H9 (cell line): ENCODE measurements around the gene MTO1. TPM values are rescaled to one million over a fixed set of nuclear protein-coding genes. Genes with fewer than 3 reads are reported as not detected.

Source experiments
- DNase-seq: peaks from one replicate; pipeline ENCODE4 v3.0.0-alpha.2; 2017
- H2AFZ ChIP-seq: one replicate; pipeline ENCODE4 v1.6.1; 2013; ENCODE audit warnings: mild to moderate bottlenecking, low read length, control low read depth, moderate library complexity
- H2AK5ac ChIP-seq: 2 replicates; pipeline ENCODE4 v1.6.1; 2013; ENCODE audit warnings: low read length, control low read depth, mixed read lengths; ENCODE audit not compliant: insufficient read length
- H2BK120ac ChIP-seq: one replicate; pipeline ENCODE4 v1.6.1; 2013; ENCODE audit warnings: low read depth, mild to moderate bottlenecking, low read length, control low read depth, inconsistent platforms; ENCODE audit not compliant: poor library complexity, severe bottlenecking
- H2BK12ac ChIP-seq: 2 replicates; pipeline ENCODE4 v1.6.1; 2013; ENCODE audit warnings: low read length, control low read depth, mixed read lengths, low read depth; ENCODE audit not compliant: insufficient read length
- H2BK15ac ChIP-seq: 2 replicates; pipeline ENCODE4 v1.6.1; 2013; ENCODE audit warnings: low read depth, low read length, control low read depth
- H2BK20ac ChIP-seq: one replicate; pipeline ENCODE4 v1.6.1; 2013; ENCODE audit warnings: low read depth, mild to moderate bottlenecking, low read length, control low read depth, inconsistent platforms; ENCODE audit not compliant: poor library complexity, severe bottlenecking
- H2BK5ac ChIP-seq: 2 replicates; pipeline ENCODE4 v1.6.1; 2013; ENCODE audit warnings: low read length, control low read depth, mixed read lengths; ENCODE audit not compliant: insufficient read length
- H3K14ac ChIP-seq: 2 replicates; pipeline ENCODE4 v1.6.1; 2013; ENCODE audit warnings: low read length, control low read depth; ENCODE audit not compliant: insufficient read depth
- H3K18ac ChIP-seq: 2 replicates; pipeline ENCODE4 v1.6.1; 2013; ENCODE audit warnings: low read depth, mild to moderate bottlenecking, mixed read lengths, low read length, control low read depth; ENCODE audit not compliant: insufficient read length
- H3K23ac ChIP-seq: 2 replicates; pipeline ENCODE4 v1.6.1; 2013; ENCODE audit warnings: low read length, control low read depth, mixed read lengths, low read depth; ENCODE audit not compliant: insufficient read length
- H3K23me2 ChIP-seq: 2 replicates; pipeline ENCODE4 v1.6.1; 2013; ENCODE audit warnings: low read depth, mild to moderate bottlenecking, mixed read lengths, low read length, control low read depth; ENCODE audit not compliant: insufficient read length, poor library complexity, severe bottlenecking
- H3K27ac ChIP-seq: 2 replicates; pipeline ENCODE4 v1.5.1; 2013; ENCODE audit warnings: low read length, control low read depth, mixed read lengths, low read depth; ENCODE audit not compliant: insufficient read length
- H3K27me3 ChIP-seq: 2 replicates; pipeline ENCODE4 v1.6.1; 2013; ENCODE audit warnings: low read length, control low read depth, inconsistent platforms; ENCODE audit not compliant: insufficient read depth
- H3K4ac ChIP-seq: 2 replicates; pipeline ENCODE4 v1.6.1; 2013; ENCODE audit warnings: low read depth, mild to moderate bottlenecking, control low read depth, inconsistent platforms, low read length, moderate library complexity
- H3K4me1 ChIP-seq: 2 replicates; pipeline ENCODE4 v1.6.1; 2013; ENCODE audit warnings: low read length, control low read depth, inconsistent platforms; ENCODE audit not compliant: insufficient read depth
- H3K4me2 ChIP-seq: 2 replicates; pipeline ENCODE4 v1.6.1; 2013; ENCODE audit warnings: low read length, control low read depth, mixed read lengths; ENCODE audit not compliant: insufficient read length, insufficient read depth
- H3K56ac ChIP-seq: 2 replicates; pipeline ENCODE4 v1.6.1; 2013; ENCODE audit warnings: low read depth, mild to moderate bottlenecking, mixed read lengths, low read length, control low read depth; ENCODE audit not compliant: insufficient read length
- H3K79me1 ChIP-seq: 2 replicates; pipeline ENCODE4 v1.6.1; 2013; ENCODE audit warnings: low read depth, mild to moderate bottlenecking, moderate library complexity, low read length, control low read depth, inconsistent platforms; ENCODE audit not compliant: insufficient read depth, poor library complexity, severe bottlenecking
- H3K79me2 ChIP-seq: 2 replicates; pipeline ENCODE4 v1.6.1; 2013; ENCODE audit warnings: low read length, control low read depth, inconsistent platforms; ENCODE audit not compliant: insufficient read depth
- H3K9ac ChIP-seq: 2 replicates; pipeline ENCODE4 v1.6.1; 2013; ENCODE audit warnings: low read length, control low read depth, mixed read lengths; ENCODE audit not compliant: insufficient read length; ENCODE audit errors: extremely low read depth
- H3K9me3 ChIP-seq: one replicate; pipeline ENCODE4 v1.6.1; 2013; ENCODE audit warnings: low read depth, low read length, inconsistent platforms; ENCODE audit not compliant: control insufficient read depth
- H3T11ph ChIP-seq: one replicate; pipeline ENCODE4 v1.6.1; 2013; ENCODE audit warnings: mild to moderate bottlenecking, low read length, control low read depth, inconsistent platforms
- H4K20me1 ChIP-seq: one replicate; pipeline ENCODE4 v1.6.1; 2013; ENCODE audit not compliant: control insufficient read depth, insufficient read length, insufficient read depth
- H4K5ac ChIP-seq: 2 replicates; pipeline ENCODE4 v1.6.1; 2013; ENCODE audit warnings: low read depth, mild to moderate bottlenecking, mixed read lengths, low read length, control low read depth; ENCODE audit not compliant: insufficient read length
- H4K8ac ChIP-seq: replicated peaks from 2 replicates; pipeline ENCODE4 v1.6.1; 2013; ENCODE audit warnings: low read length, control low read depth, mixed read lengths, low read depth; ENCODE audit not compliant: insufficient read length
- H4K91ac ChIP-seq: 2 replicates; pipeline ENCODE4 v1.6.1; 2013; ENCODE audit warnings: low read depth, mild to moderate bottlenecking, moderate library complexity, mixed read lengths, low read length, control low read depth; ENCODE audit not compliant: insufficient read length
- H3K27ac Mint-ChIP-seq, 3 experiments: 2 replicates in 2 of 3; 3 replicates in 1 of 3; pipeline ENCODE4 v1.8.0; 2020 to 2021; ENCODE audit warnings: mixed read lengths in 3 of 3, mild to moderate bottlenecking in 1 of 3, moderate library complexity in 1 of 3
- H3K27me3 Mint-ChIP-seq: 2 replicates; pipeline ENCODE4 v1.8.0; 2021; ENCODE audit warnings: low read depth, mild to moderate bottlenecking, moderate library complexity, mixed read lengths
- H3K36me3 Mint-ChIP-seq, 3 experiments: 2 replicates in 2 of 3; 3 replicates in 1 of 3; pipeline ENCODE4 v1.8.0; 2020 to 2021; ENCODE audit warnings: low read depth in 3 of 3, mixed read lengths in 3 of 3; ENCODE audit not compliant: insufficient read depth in 1 of 3
- H3K4me1 Mint-ChIP-seq, 2 experiments: 2 replicates each; pipeline ENCODE4 v1.8.0; 2020; ENCODE audit warnings: mixed read lengths in 2 of 2
- H3K4me3 Mint-ChIP-seq, 2 experiments: 2 replicates in 1 of 2; 3 replicates in 1 of 2; pipeline ENCODE4 v1.8.0; 2020 to 2021; ENCODE audit warnings: mild to moderate bottlenecking in 2 of 2, mixed read lengths in 2 of 2, moderate library complexity in 1 of 2
- H3K9me3 Mint-ChIP-seq, 2 experiments: 2 replicates in 1 of 2; 3 replicates in 1 of 2; pipeline ENCODE4 v1.8.0; 2020; ENCODE audit warnings: mild to moderate bottlenecking in 2 of 2, mixed read lengths in 2 of 2, moderate library complexity in 1 of 2
- CTCF ChIP-seq: fragments of 200-600 bp; sonication (generic); conservative IDR thresholded peaks from 3 replicates; pipeline ENCODE4 v1.8.0; 2021; ENCODE audit warnings: antibody characterized with exemption, mild to moderate bottlenecking
- whole genome bisulfite sequencing: extraction: QIAGEN DNeasy Blood & Tissue Kit; methylation state at CpG from one replicate; pipeline ENCODE4 v1.1.7; 2013; ENCODE audit warnings: missing lambda C conversion rate, low lambda C conversion rate, mixed read lengths; ENCODE audit not compliant: insufficient read length; ENCODE audit errors: extremely low coverage; 5-methylcytosine and 5-hydroxymethylcytosine counted together
- total RNA-seq: library from RNA; stranded (reverse); gene quantifications from 2 replicates; pipeline ENCODE4 v1.2.1, GENCODE V29; 2021

The MTO1 gene
- total RNA-seq, 1 experiment from 2014 or later: 27.8 TPM

- Histone ChIP-seq H3K79me1 (no peaks in the 10 kb centered on the region), H3K27ac (no peak overlapping the region), H2BK120ac (no peak overlapping the region), H2BK15ac (no peak overlapping the region), H3K9me3 (no peaks in the 10 kb centered on the region), H3K14ac (no peak overlapping the region), H3K23me2 (no peaks in the 10 kb centered on the region), H3K18ac (no peak overlapping the region), H2BK5ac (no peak overlapping the region), H3K9ac (no peak overlapping the region), H3T11ph (no peak overlapping the region), H2BK20ac (no peak overlapping the region), H4K5ac (no peak overlapping the region), H2AK5ac (no peak overlapping the region), H3K4ac (no peak overlapping the region), H2AFZ (no peak overlapping the region), H3K56ac (no peak overlapping the region), H3K23ac (no peak overlapping the region), H2BK12ac (no peak overlapping the region), H4K91ac (no peak overlapping the region), H4K8ac (no peak overlapping the region), H4K20me1 (no peaks in the 10 kb centered on the region), H3K27me3 (no peaks in the 10 kb centered on the region), H3K4me1 (no peaks in the 10 kb centered on the region), H3K79me2 (no peaks in the 10 kb centered on the region), H3K4me2 (no peak overlapping the region)
- Mint-ChIP-seq H3K27me3 (no peaks in the 10 kb centered on the region), H3K27ac (no peak overlapping the region), H3K9me3 (no peaks in the 10 kb centered on the region), H3K4me1 (no peaks in the 10 kb centered on the region), H3K36me3 (no peaks in the 10 kb centered on the region), H3K4me3 (no peak overlapping the region)
- no peak for DNase-seq
- WGBS: no CpG with 5 or more reads among the region's 2 CpGs
- no peak for TF ChIP-seq CTCF
Observed at GRCh38 chr6:73421534-73421933, 40.0 kb upstream of the MTO1 start.
